ENCODE data around the gene PAOX. TPM values are rescaled to one million over a fixed set of nuclear protein-coding genes. Genes with fewer than 3 reads are reported as not detected.

PAOX gene
- total RNA-seq, 1 donor from 2014 or later: 6.9 TPM

- DNase-seq (ENCODE audit: low read depth in 2 of 2): no peak
These were observed 29.5 kb upstream of the PAOX start for GRCh38 chr10:133349577-133350011.

GRCh38 chr10:133350283-133350949, 28.6 kb upstream of the PAOX start:
- DNase-seq (ENCODE audit: low read depth in 2 of 2): no peak

- no peak for DNase-seq (ENCODE audit: low read depth in 2 of 2)
These were observed 28.1 kb upstream of the PAOX start for GRCh38 chr10:133350950-133351329.

GRCh38 chr10:133351408-133352318, 27.4 kb upstream of the PAOX start:
- DNase-seq (ENCODE audit: low read depth in 2 of 2): no peak

- DNase-seq (ENCODE audit: low read depth in 2 of 2): no peak
These were observed 25.7 kb upstream of the PAOX start for GRCh38 chr10:133353202-133353959.

- DNase-seq (ENCODE audit: low read depth in 2 of 2): no peak
These were observed 25.0 kb upstream of the PAOX start for GRCh38 chr10:133353988-133354605.

GRCh38 chr10:133354672-133355240, 24.3 kb upstream of the PAOX start:
- DNase-seq (ENCODE audit: low read depth in 2 of 2): no peak

- DNase-seq (ENCODE audit: low read depth in 2 of 2): no peak
These were observed 23.8 kb upstream of the PAOX start for GRCh38 chr10:133355266-133355665.

- no peak for DNase-seq (ENCODE audit: low read depth in 2 of 2)
These were observed 23.1 kb upstream of the PAOX start for GRCh38 chr10:133355991-133356390.

GRCh38 chr10:133356549-133357284, 22.3 kb upstream of the PAOX start:
- no peak for DNase-seq (ENCODE audit: low read depth in 2 of 2)

- DNase-seq (ENCODE audit: low read depth in 2 of 2): peak; percentile 45 to 65
These were observed 21.5 kb upstream of the PAOX start, which contains the start of gene FUOM for GRCh38 chr10:133357285-133358161. TSS of gene FUOM (minus strand) at chr10:133358019. CDS start at chr10:133358007, 12 bp downstream.

- DNase-seq (ENCODE audit: low read depth in 2 of 2): no peak
These were observed 20.7 kb upstream of the PAOX start for GRCh38 chr10:133358162-133358924.

GRCh38 chr10:133358925-133359310, 20.1 kb upstream of the PAOX start:
- DNase-seq (ENCODE audit: low read depth in 2 of 2): no peak

GRCh38 chr10:133359554-133359971, 19.5 kb upstream of the PAOX start:
- DNase-seq (ENCODE audit: low read depth in 2 of 2): no peak

- no peak for DNase-seq (ENCODE audit: low read depth in 2 of 2)
These were observed 19.0 kb upstream of the PAOX start for GRCh38 chr10:133359972-133360610.

GRCh38 chr10:133361227-133361626, 17.8 kb upstream of the PAOX start:
- no peak for DNase-seq (ENCODE audit: low read depth in 2 of 2)

GRCh38 chr10:133361773-133362441, 17.2 kb upstream of the PAOX start:
- no peak for DNase-seq (ENCODE audit: low read depth in 2 of 2)

- DNase-seq (ENCODE audit: low read depth in 2 of 2): no peak
These were observed 16.2 kb upstream of the PAOX start for GRCh38 chr10:133362846-133363245.

Measured in lung microvascular endothelial cell (primary cell).